Hematopoietic multipotent progenitor cell treated with erythropoietin and hydrocortisone succinate and interleukin-3 and kit ligand, for 4 days (in vitro differentiated cells): Measurements from ENCODE around the gene ZNF487.
A peak's percentile ranks its signal among the peaks of the same experiment; 100 is the strongest.
"Not testable (repeated sequence)": the region's sequence is repeated elsewhere in the genome, so short reads cannot be mapped to it uniquely, and the experiment has no call there.

Source experiments
- DNase-seq: peaks from one replicate; pipeline ENCODE4 v3.0.0-alpha.2; 2015

ZNF487 gene

DNA sequence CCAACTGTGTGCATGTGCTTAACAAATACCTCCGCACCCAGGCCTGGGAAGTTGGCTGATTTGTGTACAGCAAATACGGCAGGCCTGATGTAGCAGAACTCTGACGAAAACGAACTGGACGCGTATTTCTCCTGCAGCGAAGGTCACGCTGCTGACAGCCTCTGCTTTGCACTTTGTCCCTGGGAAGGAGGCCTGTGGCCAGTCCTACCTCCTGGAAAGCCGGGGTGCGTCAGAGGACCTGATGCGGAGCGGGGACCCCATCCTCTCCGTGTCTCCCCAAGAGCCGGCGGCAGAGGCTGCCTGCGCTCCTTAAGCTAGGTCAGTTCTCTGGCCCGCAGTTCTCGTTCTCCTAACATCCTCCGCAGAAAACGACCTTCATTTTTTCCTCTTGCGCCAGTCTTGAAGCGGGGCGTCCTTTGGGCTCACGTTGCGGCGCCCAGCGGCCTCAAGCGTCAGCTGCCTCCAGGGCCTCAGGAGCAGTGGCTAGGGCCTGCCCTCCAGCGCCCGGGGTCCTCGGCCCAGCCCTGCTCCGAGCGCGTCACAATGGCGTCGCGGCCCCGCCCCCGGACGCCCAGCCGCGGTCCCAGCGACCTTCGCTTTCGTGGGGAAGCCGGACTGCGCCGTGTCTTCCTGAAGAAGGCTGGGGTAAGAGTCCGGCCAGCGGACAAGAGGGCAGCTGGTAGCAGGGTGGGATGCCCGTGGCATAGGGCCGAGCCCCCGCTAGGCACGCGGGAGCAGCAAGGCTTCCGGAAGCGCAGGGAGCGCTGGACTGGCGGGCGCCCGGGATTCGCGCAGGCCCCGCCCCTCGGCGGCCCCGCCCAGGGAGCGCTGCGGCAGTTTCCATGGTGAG, at the start of gene ZNF487:
ZNF487 (plus strand) TSS at position 821 of the 850 bp plus-strand sequence. CDS start 38,703 bp downstream, outside the sequence.
- peak; percentile 96 for DNase-seq

DNA sequence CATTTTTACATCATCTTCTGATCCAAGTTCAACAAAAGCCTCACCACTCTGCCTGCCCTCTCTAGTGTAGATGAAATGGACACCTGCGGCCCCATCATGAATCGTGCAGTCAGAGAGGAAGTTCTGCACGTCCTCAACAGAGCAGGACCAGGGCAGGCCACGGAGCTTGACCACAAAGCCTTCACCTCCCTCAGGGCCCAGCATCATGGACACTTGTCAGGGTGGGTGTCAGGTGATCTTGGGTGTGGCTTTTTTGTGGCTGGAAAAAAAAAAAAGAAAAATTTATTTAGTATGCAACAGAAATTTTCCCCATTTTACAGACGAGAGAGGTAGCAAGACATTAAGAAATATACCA, 49.3 kb upstream of the ZNF487 start:
- DNase-seq, result no peak

DNA sequence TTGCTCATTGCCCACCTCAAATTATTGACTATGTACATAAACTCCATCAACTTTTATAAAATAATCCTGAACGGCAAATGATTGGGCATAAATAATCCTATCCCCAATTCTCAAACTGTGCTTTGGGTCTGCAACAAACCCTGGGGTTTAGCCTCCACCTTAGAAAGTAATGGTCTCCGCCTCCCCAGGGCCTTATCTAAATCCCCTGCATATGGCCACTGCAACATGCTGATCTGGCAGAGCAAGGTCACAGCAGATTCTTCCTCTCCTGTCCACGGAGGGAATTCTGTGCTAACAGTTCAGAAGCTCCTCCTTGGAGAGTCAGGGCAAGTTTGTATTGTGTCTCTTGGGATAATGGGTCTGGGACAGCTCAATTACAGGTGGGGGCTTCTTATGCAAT, 47.0 kb upstream of the ZNF487 start:
- no peak for DNase-seq

DNA sequence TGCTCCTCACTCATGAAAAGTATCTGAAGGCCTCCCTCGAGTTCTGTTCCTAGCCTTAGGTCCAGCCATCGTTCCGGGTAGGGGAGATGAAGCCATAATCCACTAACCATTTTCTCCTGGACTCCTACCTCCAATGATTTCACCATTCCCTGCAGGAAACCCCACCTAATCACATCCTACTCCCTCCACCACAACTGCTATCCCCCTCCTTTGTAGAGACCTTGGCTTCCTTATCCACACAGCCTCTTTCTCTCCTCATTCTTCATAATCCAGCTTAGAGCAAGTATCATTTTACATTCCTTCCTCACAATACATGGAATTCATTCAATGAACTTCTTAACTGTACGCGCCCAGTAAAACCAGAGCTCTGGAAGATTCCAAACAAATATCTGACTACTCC, 46.6 kb upstream of the ZNF487 start:
- no peak for DNase-seq

DNA sequence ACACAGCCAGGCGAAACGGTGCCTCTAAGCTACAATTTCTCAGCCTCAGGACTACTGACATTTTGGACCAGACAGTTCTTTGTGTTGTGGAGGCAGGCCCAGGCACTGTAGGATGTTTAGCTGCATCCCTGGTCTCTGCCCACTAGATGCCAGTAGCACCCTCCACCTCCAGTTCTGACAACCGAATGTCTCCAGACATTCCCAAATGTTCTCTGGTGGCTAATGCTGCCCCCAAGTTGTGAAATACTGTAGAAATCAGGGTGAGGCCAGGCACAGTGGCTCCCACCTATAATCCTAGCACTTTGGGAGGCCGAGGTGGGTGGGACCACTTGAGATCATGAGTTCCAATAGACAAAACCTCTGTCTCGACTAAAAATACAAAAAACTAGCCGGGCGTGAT, 46.2 kb upstream of the ZNF487 start:
- peak; percentile 66 for DNase-seq

DNA sequence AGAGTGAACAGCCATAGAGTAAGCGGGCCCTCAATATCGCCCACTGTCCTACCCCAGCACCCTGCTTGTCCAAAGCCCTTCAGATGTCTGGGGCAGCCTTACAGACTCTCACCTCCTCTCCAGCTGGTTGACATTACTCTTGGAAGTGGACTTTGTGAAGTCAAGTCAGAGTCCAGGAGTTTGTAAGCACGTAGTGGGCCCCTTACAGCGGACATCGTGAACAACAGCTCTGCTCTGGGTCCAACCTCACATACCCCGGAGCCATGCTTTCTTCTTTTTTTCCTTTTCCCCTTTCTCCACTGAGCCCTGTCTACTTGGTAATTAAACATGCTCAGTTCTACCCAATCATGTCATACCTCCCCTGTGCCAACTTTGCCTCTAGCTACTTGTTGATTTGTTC, 45.4 kb upstream of the ZNF487 start:
- DNase-seq, result no peak

DNA sequence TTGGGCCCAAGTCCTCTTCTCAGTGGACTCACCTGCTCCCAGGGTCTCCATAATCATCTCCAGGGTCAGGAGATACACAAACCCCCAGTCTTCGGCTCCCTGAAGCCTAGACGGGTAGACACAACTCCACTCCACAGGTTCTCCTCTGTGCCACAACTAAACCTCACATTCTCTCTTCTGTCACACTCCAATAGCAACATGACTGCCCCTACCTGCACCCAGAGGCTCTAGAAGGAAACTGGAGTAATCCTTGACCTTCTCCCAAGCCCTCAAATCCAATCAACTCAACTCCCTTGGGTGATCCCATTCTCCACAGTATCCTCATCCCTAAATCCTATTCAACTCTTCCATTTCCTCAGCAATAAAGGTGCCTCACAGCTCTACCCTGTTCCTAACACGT, 44.2 kb upstream of the ZNF487 start:
- DNase-seq, result no peak

DNA sequence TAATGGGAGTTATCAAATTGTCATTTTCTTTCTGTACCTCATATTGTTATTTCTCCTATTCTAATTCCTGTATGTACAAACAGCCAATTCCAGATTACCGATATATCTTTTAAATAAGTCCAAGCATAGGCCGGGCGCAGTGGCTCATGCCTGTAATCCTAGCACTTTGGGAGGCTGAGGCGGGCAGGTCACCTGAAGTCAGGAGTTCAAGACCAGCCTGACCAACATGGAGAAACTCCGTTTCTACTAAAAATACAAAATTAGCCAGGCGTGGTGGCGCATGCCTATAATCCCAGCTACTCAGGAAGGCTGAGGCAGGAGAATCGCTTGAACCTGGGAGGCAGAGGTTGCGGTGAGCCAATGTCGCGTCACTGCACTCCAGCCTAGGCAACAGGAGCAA, 43.7 kb upstream of the ZNF487 start:
- not testable (repeated sequence) for DNase-seq

DNA sequence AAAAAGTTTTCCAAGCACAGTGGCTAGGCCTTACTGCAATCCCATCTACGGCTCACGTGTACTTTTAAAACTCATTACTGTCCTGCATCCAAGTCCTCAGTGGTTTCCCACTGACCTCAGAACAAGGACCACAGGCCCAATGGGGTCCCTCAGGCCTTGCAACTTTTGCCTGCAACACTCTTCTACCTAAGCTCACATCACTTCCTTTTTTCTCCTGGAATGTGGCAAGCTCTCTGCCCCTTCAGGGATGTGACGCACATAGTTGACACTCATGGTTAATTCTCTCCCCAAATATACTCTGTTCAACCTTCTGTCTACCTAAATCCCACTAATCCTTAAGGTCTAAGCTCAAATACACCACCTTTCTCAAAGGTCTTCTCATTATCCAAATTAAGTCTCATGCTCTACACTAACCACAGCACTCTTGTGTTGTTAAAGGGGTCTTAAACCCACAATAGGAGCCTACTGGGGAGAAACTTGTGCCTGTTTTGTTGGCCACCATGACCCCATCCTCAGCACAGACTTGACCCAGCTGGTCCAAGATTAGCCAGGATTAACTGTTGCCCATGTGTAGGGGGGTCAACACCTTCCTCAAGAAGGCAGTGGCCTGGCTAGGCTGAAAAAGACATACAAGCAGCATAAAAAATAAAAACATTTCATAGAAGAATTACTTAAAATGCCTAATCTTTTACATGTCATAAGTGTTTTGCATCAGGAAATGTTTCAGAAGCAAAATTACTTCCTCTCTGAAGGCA, 43.1 kb upstream of the ZNF487 start:
- DNase-seq, result no peak

DNA sequence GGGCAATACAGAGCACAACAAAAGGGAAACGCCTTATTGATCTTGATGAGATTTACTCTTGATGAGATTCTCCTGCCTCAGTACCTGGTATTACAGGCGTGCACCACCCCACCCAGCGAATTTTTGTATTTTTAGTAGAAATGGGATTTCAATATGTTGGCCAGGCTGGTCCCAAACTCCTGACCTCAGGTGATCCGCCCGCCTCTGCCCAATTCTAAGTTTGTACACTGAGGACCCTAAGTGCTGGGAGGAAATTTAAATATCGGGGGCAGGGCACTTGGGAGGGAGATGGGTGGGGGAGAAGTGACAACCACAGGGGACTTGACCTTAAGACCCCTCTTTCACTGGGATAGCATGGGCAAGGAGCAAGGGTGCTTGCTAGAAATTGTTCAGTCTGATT, 42.0 kb upstream of the ZNF487 start:
- no peak for DNase-seq

DNA sequence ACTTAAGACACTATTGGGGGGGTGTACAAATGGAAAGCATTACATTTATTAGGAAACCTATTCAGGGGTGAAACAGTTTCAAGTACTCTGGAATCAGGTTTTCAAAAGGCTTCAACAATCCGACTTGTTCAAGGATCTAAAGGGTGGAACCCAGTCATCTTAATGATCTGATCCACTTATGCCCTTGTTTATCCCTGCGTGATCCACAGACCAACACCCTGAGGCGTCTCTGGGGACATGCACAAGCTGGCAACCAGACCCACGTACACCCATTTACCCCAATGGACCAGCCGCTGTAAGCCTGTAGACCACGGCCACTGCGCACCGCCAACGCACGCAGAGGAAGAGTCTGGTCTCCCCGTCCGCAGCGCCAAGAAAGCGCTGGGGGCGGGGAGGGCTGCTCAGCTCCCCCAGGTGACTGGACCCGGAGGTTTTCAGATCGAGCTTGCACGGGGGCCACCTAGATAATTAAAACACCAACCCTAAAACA, 41.3 kb upstream of the ZNF487 start:
- peak; percentile 42 for DNase-seq

DNA sequence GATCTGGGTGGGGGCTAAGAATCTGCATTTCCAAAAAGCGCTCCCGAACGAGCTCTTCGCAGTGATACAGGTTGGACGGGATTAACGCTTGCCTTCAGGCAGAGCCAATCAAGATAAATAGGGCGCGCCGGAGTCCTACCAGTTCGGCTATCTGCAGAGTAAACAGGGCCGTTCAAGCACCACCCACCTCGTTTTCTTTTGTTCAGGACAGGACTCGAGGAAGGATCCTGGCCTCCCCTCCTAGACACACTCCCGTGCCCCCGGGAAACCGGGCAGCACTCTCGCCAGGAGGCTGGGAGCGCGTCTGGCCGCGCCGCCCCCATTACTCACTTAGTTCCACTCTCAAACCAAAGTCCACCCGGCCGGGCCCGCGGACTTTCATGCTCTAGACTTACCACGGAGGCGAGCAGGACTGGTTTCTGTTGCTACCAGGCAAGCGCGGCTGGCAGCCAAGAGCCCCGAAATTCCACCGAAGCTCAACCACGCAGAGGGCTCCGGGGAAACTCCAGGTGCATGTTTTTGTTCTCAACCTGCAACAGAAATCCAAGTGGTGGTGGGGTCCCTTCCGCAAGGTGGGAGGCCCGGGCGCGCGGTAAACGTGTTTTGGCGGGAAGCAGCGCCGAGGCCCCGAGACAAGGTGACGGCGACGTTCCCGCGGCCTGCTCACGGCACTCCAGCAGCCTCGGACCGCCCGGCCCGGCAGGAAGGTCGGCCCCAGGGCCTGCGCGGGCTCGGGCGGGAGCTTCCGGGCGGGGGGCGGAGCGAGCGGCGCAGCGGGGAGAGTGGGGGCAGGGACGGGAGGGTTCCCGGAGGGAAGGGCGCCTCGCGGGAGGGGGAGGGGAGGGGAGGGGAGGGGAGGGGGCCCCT, 40.6 kb upstream of the ZNF487 start:
- peak; percentile 91 for DNase-seq

DNA sequence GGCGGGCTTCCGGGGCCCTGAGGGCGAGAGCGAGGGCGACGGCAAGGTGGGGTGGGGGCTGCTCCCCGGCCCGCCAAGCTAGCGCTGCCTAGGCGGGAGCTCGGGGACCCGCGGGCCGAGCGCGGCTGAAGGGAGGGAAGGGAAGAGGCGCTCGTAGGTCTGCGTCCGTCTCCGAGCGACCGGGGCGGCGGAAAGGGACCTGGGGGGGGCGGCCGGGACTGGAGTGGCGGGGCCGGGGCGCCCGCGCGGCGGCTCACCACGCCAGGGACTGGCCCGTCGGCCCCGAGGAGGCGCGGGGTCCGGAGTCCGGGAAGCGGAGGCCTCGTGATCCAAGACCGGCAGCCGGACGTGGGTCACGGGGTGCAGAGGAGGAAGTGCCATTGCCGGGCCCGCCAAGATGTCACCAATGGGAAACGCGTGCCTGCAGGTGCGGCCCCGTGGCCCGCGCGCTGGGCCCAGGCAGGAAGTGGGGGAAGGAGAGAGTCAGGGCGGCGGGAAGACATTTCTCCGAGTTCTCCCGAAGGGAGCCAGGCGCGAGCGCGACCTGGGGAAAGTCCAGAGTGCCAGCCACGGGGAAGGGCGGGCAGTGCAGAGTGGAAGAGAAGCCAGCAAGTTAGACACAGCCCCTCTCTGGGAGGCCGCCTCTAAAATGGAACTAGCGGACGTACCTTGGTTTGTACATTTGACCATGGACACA, 39.8 kb upstream of the ZNF487 start:
- DNase-seq, result peak; percentile 96

DNA sequence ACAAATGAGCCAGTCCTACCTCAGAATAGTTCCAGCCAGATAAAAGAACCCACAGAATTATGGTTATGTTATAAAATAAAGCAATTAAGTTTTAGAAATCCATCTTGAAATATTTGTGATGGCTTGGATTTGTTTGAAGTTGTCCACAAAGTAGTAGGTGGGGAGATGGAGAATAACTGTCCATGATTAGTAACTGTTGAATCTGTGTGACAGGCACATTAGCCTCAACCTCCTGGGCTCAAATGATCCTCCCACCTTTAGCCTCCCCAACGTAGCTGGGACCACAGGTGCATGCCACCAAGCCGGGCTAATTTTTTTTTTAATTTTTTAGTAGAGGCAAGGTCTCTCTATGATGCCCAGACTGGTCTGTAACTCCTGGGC, 38.0 kb upstream of the ZNF487 start:
- DNase-seq, result no peak

DNA sequence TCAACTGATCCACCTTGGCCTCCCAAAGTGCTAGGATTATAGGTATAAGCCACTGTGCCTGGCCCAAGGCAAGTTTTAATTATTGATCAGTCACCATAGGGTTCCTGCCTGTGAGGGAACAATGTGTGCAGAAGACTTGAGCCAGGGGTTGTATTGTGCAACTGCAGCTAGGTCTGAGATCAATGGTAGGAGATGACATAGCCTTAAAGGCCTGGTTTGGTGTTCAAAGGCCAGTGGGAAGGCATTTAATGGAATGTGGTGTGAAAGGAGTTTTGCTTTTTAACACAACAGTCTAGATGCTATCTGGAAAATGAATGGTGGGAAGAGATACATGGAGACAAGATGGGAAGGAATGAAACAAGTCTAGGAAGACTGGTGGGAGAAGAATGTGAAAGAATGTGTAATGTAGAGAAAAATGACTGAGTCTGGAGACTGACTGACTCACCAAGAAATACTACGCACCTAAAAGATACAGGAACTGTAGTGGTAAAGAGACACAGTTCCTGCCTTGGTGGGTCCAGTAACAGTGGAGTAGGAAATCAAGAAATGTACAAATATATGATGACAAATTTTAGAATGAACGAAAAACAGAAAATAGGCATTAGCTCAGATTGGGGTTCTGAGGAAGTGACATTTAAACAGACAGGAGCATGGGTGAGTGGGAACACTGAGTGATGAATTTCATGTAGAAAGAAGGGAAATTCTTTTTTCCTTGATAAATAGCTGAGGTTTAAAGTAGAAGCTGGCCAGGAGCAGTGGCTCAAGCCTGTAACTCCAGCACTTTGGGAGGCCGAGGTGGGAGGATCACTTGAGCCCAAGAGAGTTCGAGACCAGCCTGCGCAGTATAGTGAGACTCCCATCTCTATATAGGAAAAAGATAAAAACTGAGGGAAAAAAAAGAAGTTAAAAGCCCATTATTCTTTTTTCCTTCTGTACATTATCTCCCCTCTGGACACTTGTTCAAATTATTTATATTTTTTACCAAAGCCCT, 37.3 kb upstream of the ZNF487 start:
- no peak for DNase-seq

DNA sequence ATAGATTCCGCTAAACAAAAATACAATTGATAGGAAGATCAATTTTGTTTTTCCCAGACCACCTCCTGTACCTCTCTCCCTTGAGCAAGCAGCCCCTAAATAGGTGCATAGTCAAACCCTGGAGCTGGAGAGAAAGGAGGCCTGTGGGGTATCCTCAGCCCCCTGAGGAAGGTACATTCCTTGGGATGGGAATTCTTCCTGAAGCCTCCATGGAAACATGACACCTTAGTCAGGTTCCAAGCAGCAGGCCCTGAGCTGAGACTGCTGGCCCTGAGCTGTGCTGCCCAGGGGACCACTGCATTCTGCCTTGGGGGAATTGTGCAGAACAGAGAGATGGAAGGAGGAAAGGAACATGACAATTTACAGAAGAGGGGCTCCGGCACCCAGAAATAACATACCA, 35.3 kb upstream of the ZNF487 start:
- no peak for DNase-seq

DNA sequence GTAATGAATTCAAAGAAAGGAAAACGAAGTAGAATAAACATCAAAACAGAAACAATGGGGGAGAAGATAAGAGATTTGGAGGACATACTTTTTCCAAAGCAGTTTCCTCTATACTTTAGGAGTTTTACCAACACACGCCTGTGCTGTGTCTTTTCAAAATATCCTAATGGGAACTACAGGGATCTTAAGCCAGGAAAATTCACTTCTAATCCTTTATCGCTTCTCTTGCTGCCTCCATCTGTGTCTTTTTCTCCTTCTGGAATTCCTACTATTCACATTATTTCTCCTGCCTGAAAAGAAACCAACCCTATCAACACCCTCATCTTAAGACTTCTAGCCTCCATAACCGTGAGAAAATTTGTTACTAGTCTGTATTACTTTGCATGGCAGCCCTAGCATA, 34.7 kb upstream of the ZNF487 start:
- DNase-seq, result no peak

DNA sequence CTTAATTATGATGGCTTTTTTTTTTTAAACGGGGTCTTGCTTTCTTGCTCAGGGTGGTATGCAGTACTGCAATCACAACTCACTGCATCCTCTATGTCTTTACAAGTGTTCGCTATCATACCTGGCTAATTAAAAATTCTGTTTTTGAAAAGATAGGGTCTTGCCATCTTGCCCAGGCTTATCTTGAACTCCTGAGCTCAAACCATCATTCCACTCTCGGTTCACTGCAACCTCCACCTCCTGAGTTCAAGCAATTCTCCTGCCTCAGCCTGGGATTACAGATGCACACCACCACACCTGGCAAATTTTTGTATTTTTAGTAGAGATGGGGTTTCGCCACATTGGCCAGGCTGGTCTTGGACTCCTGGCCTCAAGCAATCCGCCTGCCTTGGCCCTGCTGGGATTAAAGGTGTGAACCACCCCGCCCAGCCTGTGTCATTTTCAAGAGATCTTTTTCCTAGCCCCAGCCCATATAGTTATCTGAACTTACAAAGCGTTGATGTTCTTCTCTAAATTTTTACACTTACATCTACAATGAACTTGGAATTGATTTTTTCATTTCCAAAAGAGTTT, 33.9 kb upstream of the ZNF487 start:
- no peak for DNase-seq

DNA sequence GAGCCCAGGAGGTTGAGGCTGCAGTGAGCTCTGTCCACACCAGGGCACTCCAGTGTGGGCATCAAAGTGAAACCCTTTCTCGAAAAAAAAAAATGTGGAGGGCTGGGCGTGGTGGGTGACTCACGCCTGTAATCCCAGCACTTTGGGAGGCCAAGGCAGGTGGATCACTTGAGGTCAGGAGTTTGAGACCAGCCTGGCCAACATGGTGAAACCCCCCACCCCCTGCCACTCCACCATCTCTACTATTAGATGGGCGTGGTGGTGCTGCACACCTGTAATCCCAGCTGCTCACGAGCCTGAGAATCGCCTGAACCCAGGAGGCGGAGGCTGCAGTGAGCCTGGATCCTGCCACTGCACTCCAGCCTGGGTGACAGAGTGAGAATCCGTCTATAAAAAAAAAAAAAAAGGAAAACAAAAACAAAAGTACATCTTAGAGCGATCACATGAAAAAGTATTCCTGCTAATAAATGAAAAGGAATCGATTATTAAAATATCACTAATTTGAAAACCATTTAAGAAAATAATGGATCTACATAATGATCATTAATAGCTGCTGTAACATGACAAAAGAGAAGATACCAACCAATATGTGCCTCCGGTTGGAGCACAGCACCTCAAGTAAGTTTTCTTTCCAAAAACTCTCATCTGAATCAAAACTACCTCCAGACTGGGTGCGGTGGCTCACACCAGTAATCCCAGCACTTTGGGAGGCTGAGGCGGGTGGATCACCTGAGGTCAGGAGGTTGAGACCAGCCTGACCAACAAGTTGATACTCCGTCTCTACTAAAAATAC, 32.8 kb upstream of the ZNF487 start:
- no peak for DNase-seq

DNA sequence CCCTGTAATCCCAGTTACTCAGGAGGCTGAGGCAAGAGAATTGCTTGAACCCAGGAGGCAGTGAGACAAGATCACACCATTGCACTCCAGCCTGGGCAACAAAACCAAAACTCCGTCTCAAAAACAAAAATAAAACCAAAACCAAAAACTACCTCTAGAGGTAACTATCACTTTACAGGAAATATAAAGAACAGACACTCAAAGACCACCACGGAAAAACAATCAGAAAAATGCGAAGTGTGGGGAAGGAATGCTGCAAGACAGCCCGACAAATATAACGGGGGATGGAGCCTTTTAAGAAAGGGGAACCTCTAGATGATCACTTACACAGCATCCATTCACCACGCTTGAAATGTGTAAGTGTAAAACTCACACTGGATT, 32.2 kb upstream of the ZNF487 start:
- peak; percentile 63 for DNase-seq
